NCI-H2227 (cell line): Measurements from ENCODE around the gene C1S.

ENCODE experiments used
- DNase-seq: peaks from one replicate; lab custom pipeline; 2025; ENCODE audit not compliant: unreplicated experiment; lab: John Stamatoyannopoulos, UW

The C1S gene

DNA sequence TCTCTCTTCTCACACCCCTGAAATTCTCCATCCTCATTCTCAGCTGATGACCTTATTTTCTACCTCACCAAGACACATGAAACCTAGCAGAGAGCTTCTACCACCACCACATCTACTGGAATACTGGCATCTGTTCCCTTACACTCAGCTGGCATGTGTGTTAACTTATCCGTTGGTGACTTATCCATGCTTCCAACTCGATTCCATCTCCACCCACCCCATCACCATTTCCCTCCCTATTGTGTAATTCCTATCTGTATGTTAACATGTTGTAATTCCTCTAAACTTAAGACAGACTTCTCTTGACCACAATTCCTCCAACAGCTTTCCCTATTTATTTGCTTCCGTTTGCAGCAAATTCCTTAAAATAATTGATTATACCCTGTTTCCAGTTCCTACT lies 15.4 kb downstream of the C1S start:
- no peak for DNase-seq

DNA sequence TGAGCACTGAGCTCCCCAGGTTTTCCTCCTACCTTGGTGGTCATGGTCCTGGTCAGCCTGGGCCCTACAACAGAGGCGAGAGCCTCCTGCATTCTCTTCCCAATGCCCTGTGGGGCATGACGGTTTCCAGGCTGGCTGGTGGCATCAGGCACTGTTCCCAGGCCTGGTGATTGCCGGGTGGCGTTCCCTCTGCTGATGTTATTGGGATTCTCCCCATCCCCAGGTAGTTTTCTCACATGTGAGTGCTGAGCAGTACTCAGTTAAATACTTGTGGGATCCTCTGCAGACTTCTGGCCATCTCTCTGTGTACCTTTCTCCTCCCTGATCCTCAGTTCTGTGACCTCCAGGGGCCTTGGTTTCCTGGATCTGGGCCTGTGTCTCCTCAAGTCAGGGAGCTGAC lies 16.0 kb downstream of the C1S start:
- DNase-seq = no peak

DNA sequence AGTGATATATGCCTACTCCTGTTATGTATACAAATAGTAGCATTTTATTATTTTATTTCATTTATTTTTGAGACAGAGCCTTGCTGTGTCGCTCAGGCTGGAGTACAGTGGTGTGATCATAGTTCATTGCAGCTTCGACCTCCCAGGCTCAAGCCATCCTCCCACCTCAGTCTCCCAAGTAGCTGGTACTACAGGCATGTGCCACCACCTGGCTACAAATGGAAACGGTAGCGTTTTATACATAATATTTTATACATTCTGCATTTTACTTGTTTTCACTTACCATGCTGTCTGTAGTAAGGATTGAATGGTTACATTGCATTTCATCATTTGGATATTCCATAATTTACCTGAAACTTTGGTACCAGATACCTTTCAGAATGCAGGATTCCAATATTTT lies 17.6 kb downstream of the C1S start:
- no peak for DNase-seq

DNA sequence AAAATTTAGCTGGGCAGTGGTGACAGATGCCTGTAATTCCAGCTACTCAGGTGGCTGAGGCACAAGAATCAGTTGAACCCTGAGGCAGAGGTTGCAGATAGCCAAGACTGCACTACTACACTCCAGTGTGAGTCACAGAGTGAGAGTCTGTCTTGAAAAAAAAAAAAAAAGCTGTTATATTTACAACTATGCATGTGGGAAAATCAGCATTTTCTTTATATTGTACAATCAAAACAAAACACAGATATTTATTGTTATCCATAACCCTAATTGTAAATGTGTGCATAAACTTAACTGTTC lies 19.3 kb downstream of the C1S start:
- DNase-seq = no peak

DNA sequence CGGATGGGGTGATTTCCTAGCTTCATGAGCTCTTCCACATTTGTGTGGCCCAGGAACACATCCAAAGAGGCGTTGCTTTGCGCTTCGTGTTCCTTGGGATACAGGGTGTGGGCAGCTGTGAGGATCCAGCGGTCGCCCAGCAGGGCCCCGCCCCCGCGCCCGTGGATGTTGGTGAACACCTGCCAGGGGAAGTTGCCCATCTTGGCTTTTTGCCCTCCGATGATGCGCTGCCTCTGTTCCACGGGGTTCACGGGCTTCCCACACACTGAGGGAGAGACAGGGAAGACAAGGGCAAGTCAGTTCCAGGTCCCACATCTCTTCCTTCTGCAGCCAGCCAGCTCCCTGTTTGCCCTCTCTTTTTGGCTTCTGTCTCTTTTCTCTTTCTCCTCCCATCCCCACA lies 20.5 kb downstream of the C1S start:
- no peak for DNase-seq

DNA sequence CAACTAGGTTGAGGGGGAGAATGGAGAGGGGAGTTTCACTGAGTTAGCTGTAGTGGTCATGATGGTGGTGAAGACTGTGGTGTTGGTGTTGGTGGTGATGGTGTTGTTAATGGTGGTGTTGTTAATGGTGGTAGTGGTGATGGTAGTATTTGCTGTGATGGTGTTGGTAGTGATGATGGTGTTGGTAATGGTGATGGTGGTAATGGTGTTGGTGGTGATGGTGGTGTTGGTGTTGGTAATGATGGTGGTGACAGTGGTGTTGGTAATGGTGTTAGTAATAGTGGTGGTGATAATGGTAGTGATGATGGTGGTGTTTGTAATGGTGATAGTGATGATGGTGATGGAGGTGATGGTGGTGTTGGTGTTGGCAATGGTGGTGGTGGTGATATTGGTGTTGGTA lies 22.6 kb downstream of the C1S start:
- no peak for DNase-seq

DNA sequence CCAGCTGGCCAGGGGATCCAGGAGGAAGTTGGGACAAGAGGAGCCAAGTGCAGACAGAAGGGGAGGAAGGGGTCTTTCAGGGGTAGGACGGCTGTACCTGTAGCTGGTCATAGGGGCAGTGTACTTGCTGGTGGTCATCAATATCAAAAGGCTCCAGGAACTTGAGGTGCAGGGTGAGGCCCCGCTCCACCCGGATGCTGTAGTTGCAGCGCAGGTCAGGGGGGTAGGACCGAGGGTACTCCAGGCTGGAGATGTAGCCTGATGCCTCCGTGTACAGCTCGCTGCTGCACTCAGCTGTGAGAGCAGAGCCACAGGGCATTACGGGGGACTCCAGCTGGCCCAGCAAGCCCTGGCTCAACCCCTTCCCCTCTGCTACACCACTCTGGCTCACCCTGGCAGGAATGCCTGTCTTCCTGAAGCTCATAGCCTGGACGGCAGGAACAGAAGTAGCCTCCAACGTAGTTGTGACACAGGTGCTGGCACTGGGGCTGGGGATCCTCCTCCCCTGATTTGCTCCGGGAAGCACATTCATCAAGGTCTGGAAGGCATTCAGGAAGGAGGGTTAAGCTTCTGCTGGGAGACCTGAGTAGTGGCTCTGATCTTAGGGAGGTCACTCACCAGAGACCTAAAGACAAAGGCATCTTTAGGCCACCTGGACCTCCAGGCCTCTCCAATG lies 28.8 kb downstream of the C1S start:
- DNase-seq = no peak

DNA sequence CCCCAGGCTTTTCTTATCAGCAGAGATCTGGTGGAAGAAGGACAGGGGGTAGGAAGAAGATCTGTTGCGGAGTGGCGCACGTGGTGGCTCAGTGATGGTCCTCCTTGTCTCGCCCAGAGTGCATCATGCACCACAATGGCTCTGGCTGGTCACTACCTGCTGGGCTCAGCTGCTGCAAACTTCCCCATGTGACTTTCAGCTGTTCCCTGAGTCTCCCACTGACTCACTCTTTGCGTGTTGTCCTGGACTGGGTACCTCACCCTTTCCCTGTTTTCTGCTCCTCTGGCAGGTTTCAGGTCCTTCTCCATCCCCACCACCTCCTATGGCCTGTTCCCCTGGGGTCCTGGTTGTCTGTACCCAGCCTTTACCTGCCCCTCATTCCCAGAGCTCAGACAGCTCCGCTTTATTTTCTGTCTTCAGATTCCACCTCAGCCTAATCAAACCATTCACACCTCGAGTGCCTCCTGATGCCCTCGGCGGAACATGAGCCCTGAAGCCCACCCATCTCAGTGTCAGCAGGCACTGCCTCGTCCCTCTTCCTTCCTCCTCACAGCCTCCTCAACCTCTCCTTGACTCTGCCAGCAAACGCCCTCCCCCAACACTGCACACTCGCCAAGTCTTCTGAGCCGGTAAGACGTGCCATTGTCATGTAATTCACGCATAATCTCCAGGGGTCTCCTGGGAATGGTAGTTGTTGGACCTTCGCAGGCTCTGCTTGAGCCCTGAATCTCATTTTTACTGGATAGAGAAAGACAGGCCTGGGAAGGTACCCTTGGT lies 29.9 kb downstream of the C1S start:
- DNase-seq = no peak

DNA sequence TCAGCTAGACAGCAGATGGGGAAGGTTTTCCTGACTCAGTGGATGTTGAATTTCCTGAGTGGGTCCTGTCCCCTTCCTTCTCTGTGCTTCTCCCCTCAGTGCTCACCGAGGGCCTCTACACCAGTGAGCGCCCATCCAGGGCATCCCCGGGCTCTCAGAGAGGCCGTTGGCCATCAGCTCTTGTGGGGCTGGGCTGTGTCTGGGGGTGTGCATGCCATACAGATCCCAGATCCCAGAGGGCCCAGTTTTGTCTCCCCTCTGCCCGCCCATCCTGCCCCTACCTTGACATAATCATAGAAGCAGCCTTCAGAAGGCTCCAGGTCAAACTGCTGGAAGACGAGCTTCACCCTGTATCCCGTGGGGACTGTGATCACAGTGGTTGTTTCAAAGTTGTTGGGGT lies 30.7 kb downstream of the C1S start:
- no peak for DNase-seq

DNA sequence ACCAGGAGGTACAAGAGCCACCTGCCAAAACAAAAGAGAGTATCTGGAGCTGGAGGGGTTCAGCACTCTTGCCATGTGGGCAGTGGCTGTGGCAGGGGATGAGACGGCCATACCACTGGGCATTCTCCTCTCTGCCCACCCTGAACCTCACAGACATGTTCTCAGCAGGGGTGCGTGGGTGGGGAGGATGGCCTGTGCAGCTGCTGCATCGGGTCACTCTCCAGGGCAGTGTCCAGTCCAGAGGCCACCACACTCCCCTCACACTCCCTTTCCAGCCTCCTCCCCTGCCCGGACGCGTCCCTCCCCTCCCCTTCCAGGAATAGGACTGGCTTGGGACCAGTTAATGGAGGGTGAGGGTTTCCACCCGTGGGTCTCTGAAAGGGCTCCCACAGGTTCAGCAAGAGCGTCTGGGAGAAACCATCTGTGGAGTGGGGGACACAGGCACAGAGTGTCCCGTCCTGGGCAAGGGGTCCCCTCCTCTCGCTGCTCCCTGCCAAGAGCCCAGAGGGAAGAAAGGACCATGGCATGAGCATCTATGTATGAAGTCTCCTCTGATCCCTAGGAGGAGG lies 31.2 kb downstream of the C1S start:
- no peak for DNase-seq

DNA sequence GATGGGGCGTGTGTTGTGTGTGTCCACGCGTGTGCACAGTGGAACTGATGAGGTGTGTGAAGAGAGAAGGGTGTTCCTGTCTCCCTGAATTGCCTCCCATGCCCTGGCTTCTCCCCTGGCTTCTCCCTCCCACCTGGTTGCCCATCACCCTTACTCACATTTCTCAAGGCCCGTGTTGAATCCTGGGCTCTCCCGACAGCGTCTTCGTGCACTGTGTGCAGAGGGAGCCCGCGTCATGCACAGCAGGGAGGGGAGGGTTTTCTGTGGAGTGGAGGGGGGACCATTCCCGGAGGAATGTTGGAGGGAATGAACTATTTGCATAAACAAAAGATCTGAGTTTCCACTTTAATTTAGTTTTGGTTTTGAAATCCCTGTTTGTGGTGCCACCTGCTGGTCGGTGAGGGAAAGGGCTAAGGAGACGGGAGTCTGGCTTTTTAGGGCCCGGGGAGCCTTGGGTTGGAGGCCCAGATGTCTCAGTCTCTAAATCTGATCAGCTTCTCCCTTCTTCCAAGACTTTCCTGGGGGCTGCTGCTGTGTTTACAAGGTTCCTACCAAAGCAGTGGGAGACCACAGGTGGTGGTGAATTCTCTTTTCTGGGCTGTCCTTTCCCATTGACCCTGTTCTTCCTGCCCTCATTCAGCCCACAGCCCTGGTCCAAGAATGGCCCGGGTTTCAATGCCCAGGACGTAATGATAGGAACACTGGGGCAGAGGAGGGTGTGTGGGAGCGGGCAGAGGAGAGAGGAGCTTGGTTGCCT lies 31.9 kb downstream of the C1S start, which contains the start of gene C1R:
Gene C1R (minus strand): TSS at position 217 of the 757 bp plus-strand sequence. CDS start 57 bp downstream, at position 160.
- peak; percentile 39 for DNase-seq

DNA sequence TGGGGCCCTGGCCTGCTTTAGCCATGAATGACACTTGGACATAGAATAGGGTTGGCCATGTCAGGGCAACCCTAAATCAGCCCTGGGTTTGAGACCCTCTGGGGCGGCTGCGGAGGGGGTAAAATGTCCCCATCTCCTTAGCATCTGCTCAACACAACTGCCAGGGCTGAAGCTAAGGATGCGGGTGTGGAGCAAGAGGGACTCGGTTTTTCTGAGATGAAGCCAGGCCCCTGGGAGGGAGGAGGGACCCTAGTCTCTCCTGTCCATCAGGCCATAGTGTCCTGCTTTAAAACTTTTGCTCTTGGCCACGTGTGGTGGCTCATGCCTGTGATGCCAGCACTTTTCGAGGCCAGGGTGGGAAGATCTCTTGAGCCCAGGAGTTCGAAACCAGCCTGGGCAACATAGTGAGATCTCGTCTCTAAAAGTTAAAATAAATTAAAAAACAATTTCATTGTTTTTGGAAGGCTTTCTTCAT lies 32.5 kb downstream of the C1S start:
- DNase-seq = no peak

DNA sequence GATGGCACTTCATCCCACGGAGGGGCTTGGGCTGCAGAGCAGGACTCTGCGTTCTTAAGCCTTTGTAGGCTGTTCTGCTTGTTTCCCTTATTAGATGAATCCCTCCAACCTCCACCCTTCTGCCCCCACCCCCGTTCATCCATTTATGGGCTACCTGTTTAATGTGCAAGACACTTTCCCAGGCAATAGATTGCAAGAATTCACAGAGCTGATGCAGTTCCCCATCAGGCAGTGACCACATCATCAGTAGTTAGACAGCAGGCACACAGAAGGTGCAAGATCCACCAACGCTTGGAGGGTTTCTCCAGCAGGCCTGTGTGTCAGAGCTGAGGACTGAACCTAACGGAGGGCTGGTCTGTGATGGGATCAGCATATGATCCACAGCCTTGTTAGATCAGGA lies 33.0 kb downstream of the C1S start:
- no peak for DNase-seq

DNA sequence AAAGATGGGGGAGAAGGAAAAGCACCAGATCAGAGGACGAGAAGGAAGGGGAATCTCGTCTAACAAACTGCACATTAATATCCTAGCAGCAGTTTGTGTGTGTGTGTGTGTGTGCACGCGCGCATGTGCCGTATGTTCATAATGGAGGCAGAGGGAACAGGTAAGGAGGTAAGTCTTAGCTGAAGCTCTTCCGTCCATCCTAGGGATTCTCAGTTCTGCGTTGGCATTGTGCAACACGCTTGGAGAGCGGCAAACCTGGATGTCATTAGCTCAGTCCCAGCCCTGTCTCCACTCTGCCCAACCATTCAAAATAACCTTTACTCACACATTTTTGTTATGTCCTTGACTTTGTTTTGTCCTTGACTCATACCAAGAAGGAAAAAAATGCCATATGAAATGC lies 33.4 kb downstream of the C1S start:
- DNase-seq = no peak

DNA sequence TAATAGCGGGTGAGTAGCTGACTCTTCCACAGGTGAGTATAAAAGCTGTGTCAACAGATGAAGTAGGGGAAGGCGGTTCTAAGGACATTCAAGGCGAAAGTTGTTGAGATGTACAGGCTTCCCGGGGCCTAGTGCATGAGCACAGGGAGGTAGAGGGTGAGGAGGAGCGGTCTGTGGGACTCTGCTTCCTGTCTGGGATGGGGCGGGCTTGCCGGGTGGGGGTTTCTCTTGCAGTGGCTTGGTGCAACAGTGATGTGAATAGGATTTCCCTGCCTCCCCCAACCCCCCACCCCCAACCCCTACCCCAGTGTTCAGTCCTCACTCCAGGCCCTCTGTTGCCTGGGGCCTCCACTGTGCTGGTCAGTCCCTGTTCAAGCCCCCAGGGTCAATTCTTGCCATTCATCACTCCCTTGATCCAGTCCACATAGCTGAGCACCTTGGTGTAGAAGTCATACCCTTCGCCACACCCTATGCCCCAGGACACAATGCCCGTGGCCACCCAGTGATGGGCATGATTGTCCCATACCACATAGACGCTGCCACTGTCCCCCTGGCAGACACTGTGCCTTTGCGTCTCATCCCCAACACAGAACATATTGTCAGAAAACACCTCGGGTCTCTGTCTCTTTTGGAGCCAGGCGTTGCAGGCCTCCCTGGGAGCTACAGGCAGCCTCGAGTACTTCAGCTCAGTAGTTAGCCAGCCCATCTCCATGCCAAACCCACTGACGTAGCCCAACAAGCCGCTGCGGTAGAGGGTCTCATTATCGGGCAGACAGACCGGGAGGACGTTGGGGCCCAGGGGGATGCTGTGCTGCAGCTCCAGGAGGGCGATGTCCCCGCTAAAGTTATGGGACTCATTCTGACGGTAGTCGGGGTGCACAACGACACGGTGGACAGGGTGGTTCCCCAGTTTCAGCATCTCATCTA lies 35.8 kb downstream of the C1S start:
- no peak for DNase-seq

DNA sequence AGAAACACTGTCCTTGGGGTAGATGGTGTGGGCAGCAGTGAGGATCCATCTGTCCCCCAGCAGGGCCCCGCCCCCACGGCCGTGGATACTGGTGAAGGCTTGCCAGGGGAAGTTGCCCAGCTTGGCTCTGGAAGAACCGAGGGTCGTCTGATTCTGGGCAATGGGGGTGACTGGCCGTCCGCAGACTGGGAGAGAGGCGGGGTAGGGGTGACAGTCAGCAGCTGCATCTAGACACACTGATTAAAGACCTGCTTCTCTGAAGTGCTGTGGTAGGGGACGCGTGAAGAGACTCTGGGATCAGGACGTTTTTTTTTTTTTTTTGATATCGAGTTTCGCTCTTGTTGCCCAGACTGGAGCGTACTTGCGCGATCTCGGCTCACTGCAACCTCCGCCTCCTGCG lies 36.5 kb downstream of the C1S start:
- no peak for DNase-seq

DNA sequence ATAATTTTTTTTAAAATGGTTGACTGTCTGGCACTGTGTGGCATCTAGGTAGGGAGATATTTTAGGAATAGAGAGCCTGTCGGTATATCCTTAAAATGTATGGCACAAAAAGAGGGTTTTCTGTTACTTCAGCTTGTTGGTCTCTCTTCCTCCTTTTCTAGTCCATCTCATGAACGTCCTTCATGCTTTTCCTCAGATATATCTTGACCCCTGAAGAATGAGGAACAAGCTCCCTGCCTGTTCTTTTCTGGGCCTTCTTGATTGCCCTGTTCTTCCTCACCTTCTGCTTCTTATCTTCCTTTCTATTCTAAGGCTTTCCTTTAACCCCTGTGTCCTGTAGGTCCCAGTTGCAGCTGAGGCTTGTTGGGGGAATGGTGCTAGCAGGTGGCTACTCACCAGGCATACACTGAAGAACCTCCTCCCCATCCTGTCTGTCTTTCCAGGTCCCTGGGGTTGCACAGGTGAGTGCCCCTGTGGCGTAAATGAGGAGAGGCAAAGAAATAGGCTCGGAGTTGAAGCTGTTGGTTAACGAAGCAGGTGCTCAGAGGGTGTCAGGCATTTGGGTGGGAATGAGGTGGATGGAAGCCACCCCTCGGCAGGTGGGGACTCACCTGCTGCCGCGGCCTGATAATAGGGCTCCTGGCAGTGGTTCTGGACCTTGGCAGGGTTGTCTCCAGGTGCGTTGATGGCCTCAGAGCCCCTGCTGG lies 38.9 kb downstream of the C1S start:
- DNase-seq = no peak

DNA sequence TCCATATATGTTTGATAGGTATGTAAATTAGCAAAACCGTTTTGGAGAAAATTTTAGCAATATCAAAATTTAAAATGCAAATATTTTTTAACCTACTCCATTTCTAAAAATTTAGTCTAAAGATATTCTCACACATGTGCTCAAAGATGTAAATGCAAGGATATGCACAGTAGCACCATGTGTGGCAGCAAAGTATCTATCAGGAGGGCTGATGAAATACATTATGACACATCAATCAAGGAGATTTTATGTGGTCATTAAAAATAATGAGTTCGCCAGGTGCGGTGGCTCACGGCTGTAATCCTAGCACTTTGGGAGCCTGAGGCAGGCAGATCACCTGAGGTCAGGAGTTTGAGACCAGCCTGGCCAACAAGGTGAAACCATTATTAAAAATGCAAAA lies 39.7 kb downstream of the C1S start:
- DNase-seq = no peak

DNA sequence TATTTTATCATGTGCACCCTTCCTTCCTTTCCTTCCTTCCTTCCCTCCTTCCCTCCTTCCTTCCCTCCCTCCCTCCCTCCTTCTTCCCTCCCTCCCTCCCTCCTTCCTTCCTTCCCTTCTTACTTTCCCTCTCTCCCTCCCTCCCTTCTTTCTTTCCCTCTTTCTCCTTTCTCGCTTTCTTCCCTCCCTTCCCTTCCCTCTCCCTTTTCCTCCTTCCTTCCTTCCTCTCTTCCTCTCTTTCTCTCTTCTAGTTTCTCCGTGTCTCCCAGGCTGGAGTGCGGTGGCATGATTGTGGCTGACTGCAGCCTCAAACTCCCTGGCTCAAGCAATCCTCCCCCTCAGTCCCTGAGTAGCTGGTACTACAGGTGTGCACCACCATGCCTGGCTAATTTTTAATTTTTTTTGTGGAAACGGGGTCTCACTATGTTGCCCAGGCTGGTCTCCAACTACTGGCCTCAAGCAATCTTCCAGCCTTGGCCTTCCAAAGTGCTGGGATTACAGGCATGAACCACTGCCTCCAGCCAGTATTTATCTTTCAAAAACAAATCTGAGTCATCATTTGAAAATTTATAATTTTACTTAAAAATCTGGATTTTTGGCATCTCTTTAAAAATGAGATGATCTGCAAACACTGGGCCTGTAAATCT lies 40.7 kb downstream of the C1S start:
- DNase-seq = no peak
